Neuronal stem cell (in vitro differentiated cells): Measurements from ENCODE around the gene CLDN6.
A peak's percentile ranks its signal among the peaks of the same experiment; 100 is the strongest.

ENCODE experiments used
- DNase-seq: peaks from one replicate; pipeline ENCODE4 v3.0.0-alpha.2; 2013; ENCODE audit warnings: low spot score
- H2AFZ ChIP-seq: one replicate; pipeline ENCODE4 v1.6.1; 2013; ENCODE audit warnings: mild to moderate bottlenecking, low read length, inconsistent platforms
- H2AK5ac ChIP-seq: 2 replicates; pipeline ENCODE4 v1.6.1; 2013; ENCODE audit warnings: low read depth, mild to moderate bottlenecking, inconsistent platforms, low read length, moderate library complexity, mixed read lengths
- H2BK120ac ChIP-seq: 2 replicates; pipeline ENCODE4 v1.6.1; 2013; ENCODE audit warnings: low read depth, mild to moderate bottlenecking, inconsistent platforms, low read length, moderate library complexity, mixed read lengths
- H2BK12ac ChIP-seq: one replicate; pipeline ENCODE4 v1.6.1; 2013; ENCODE audit warnings: low read length, inconsistent platforms
- H2BK15ac ChIP-seq: 2 replicates; pipeline ENCODE4 v1.6.1; 2013; ENCODE audit warnings: mild to moderate bottlenecking, low read length, inconsistent platforms, mixed read lengths
- H2BK5ac ChIP-seq: one replicate; pipeline ENCODE4 v1.6.1; 2013; ENCODE audit warnings: inconsistent platforms, mild to moderate bottlenecking, low read length, moderate library complexity
- H3K14ac ChIP-seq: one replicate; pipeline ENCODE4 v1.6.1; 2013; ENCODE audit warnings: low read length, inconsistent platforms
- H3K18ac ChIP-seq: 2 replicates; pipeline ENCODE4 v1.6.1; 2013; ENCODE audit warnings: low read length, inconsistent platforms
- H3K23ac ChIP-seq: 2 replicates; pipeline ENCODE4 v1.6.1; 2013; ENCODE audit warnings: low read depth, mild to moderate bottlenecking, mixed read lengths, low read length, inconsistent platforms; ENCODE audit not compliant: poor library complexity
- H3K27ac ChIP-seq: replicated peaks from 3 replicates; pipeline ENCODE4 v1.5.1; 2013; ENCODE audit warnings: low read length, inconsistent platforms
- H3K27me3 ChIP-seq, 3 experiments: 2 replicates each; pipeline ENCODE4 v1.6.1; 2013; ENCODE audit warnings: low read length in 3 of 3, mild to moderate bottlenecking in 2 of 3, inconsistent platforms in 1 of 3, low read depth in 1 of 3, mixed read lengths in 1 of 3, moderate library complexity in 1 of 3; ENCODE audit not compliant: control insufficient read depth in 3 of 3, insufficient read depth in 3 of 3
- H3K36me3 ChIP-seq, 2 donors: replicated peaks in 1 of 2; 2 replicates each; pipeline ENCODE4 v1.6.1; 2013; ENCODE audit warnings: low read length in 2 of 2; ENCODE audit not compliant: control insufficient read depth in 2 of 2, insufficient read depth in 2 of 2
- H3K4ac ChIP-seq: 2 replicates; pipeline ENCODE4 v1.6.1; 2013; ENCODE audit warnings: inconsistent platforms, mild to moderate bottlenecking, low read length, moderate library complexity
- H3K4me1 ChIP-seq, 2 donors: 1 replicate in 1 of 2; 2 replicates in 1 of 2; pipeline ENCODE4 v1.6.1; 2013; ENCODE audit warnings: low read length in 2 of 2, low read depth in 1 of 2; ENCODE audit not compliant: control insufficient read depth in 2 of 2, insufficient read depth in 1 of 2
- H3K4me2 ChIP-seq: one replicate; pipeline ENCODE4 v1.6.1; 2013; ENCODE audit warnings: mild to moderate bottlenecking, low read length, inconsistent platforms; ENCODE audit not compliant: insufficient read depth, poor library complexity, severe bottlenecking
- H3K4me3 ChIP-seq, 2 donors: 2 replicates each; pipeline ENCODE4 v1.5.1; 2013; ENCODE audit warnings: low read length in 2 of 2, mild to moderate bottlenecking in 2 of 2, inconsistent platforms in 1 of 2, moderate library complexity in 1 of 2
- H3K79me1 ChIP-seq: one replicate; pipeline ENCODE4 v1.6.1; 2013; ENCODE audit warnings: low read depth, mild to moderate bottlenecking, inconsistent platforms, low read length, moderate library complexity
- H3K9ac ChIP-seq: one replicate; pipeline ENCODE4 v1.6.1; 2013; ENCODE audit warnings: mild to moderate bottlenecking, low read depth, low read length, inconsistent platforms; ENCODE audit not compliant: poor library complexity
- H3K9me3 ChIP-seq, 2 donors: replicated peaks in 1 of 2; 2 replicates each; pipeline versions ENCODE3 to v1.6.1; 2013; ENCODE audit warnings: low read length in 2 of 2, mild to moderate bottlenecking in 2 of 2, inconsistent platforms in 1 of 2, low read depth in 1 of 2, mixed read lengths in 1 of 2, moderate library complexity in 1 of 2; ENCODE audit not compliant: control insufficient read depth in 2 of 2, insufficient read depth in 1 of 2
- H4K8ac ChIP-seq: one replicate; pipeline ENCODE4 v1.6.1; 2013; ENCODE audit warnings: low read depth, mild to moderate bottlenecking, inconsistent platforms, low read length, moderate library complexity
- H4K91ac ChIP-seq: one replicate; pipeline ENCODE4 v1.6.1; 2013; ENCODE audit warnings: low read length, low read depth, mild to moderate bottlenecking, inconsistent platforms; ENCODE audit not compliant: poor library complexity
- WGBS, 2 donors: extraction: QIAGEN DNeasy Blood & Tissue Kit; methylation state at CpG; one replicate each; pipeline ENCODE4 v1.1.7; 2013; ENCODE audit warnings: missing lambda C conversion rate in 2 of 2, mixed read lengths in 1 of 2; ENCODE audit not compliant: insufficient read length in 2 of 2, insufficient replicate concordance in 1 of 2; ENCODE audit errors: extremely low coverage in 2 of 2; 5-methylcytosine and 5-hydroxymethylcytosine counted together

The CLDN6 gene

GRCh38 chr16:3065069-3065741 is 47.2 kb upstream of the CLDN6 start, which contains the start of gene IL32:
Gene IL32, plus strand, starts transcription at chr16:3065640. Its CDS starts 172 bp downstream, at chr16:3065812.
- Histone ChIP-seq H2AK5ac (peak within 1 kb of the TSS; percentile 53), H3K4ac (no peak within 1 kb of the TSS), H3K18ac (peak within 1 kb of the TSS; percentile 31), H3K4me2 (no peak within 1 kb of the TSS), H3K4me1 (peaks cover 0 to 3% of the 10 kb centered on the region in 2 donors), H3K23ac (peak within 1 kb of the TSS; percentile 57), H2BK5ac (peak within 1 kb of the TSS; percentile 11), H3K14ac (no peak within 1 kb of the TSS), H3K79me1 (no peaks in the 10 kb centered on the region), H3K9ac (no peak within 1 kb of the TSS), H2AFZ (no peak within 1 kb of the TSS), H2BK120ac (peak within 1 kb of the TSS; percentile 49), H3K27ac (no peak within 1 kb of the TSS), H3K4me3 (no peak within 1 kb of the TSS), H3K9me3 (no peaks in the 10 kb centered on the region), H4K91ac (peak within 1 kb of the TSS; percentile 65), H4K8ac (peak within 1 kb of the TSS; percentile 73), H3K36me3 (no peaks in the 10 kb centered on the region), H3K27me3 (peaks cover 0 to 17% (median 0%) of the 10 kb centered on the region in 3 experiments), H2BK15ac (peak within 1 kb of the TSS; percentile 59), H2BK12ac (peak within 1 kb of the TSS; percentile 42)
- DNase-seq = no peak
- WGBS, 2 donors = no CpG with 5 or more reads among the region's 13 CpGs

DNA sequence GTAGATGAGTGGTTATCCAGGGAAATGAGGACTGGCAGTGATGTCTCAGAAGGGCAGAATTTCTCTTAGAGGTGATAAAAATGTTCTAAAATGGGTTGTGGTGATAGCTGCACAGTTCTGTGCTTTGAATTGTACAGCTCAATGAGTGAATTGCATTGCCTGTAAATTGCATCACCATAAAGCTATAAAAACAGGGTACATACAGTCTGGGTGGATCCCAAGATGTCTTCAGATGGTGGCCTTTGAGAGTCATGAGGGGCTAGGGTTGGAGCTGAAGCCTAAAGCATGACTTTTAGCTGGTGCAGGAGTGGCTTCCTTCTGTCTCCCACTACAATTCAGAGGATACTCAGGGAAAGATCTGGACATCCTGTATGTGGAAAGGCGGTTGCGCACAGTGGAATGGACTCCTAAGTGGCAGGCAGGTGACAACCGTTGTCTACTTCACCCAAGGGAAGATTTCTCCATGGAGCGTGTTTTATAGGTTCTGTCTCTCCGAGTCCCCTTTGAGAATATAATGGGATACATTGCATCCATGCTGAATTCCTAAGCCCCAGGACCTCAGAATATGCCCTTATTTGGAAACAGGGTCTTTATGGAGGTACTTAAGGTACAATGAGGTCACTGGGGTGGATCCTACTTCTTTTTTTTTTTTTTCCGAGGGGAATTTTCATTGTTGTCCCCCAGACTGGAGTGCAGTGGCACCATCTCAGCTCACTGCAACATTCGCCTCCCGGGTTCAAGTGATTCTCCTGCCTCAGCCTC is 45.8 kb upstream of the CLDN6 start:
- no peak overlapping the region for H3K4me3 ChIP-seq
- no peak overlapping the region for H2BK120ac ChIP-seq
- H2BK15ac ChIP-seq = no peak overlapping the region
- H3K36me3 ChIP-seq = no peaks in the 10 kb centered on the region
- no peak overlapping the region for H2AK5ac ChIP-seq
- no peak overlapping the region for H3K9ac ChIP-seq
- H2BK12ac ChIP-seq = no peak overlapping the region
- no peaks in the 10 kb centered on the region for H3K9me3 ChIP-seq
- no peak overlapping the region for H3K23ac ChIP-seq
- peaks cover 0 to 17% (median 0%) of the 10 kb centered on the region in 3 experiments for H3K27me3 ChIP-seq
- H4K8ac ChIP-seq = no peak overlapping the region
- peaks cover 5 to 8% of the 10 kb centered on the region in 2 donors for H3K4me1 ChIP-seq
- H2AFZ ChIP-seq = no peak overlapping the region
- H3K27ac ChIP-seq = no peak overlapping the region
- no peak overlapping the region for H3K4ac ChIP-seq
- H3K18ac ChIP-seq = no peak overlapping the region
- no peak for DNase-seq
- H3K14ac ChIP-seq = no peak overlapping the region
- no peak overlapping the region for H3K4me2 ChIP-seq
- no CpG with 5 or more reads among the region's 8 CpGs for WGBS, 2 donors
- no peak overlapping the region for H2BK5ac ChIP-seq
- H4K91ac ChIP-seq = no peak overlapping the region
- H3K79me1 ChIP-seq = peaks cover 1% of the 10 kb centered on the region

DNA sequence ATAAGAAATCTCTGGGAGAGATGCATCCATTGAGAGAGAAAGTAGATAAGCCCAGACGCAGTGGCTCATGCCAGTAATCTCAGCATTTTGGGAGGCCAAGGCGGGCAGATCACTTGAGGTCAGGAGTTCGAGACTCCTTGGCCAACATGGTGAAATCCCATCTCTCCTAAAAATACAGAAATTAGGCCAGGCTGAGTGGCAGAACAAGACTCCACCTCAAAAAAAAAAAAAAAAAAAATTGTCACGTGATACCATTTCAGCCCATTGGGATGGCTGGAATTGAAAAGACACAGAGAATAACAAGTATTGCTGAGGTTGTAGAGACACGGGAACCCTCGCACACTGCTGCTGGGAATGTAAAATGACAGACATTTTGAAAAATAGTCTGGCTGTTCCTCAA is 44.6 kb upstream of the CLDN6 start:
- Histone ChIP-seq H3K14ac (no peak overlapping the region), H3K4ac (no peak overlapping the region), H3K4me3 (no peak overlapping the region), H3K36me3 (no peaks in the 10 kb centered on the region), H4K8ac (no peak overlapping the region), H2AFZ (no peak overlapping the region), H3K18ac (no peak overlapping the region), H3K23ac (no peak overlapping the region), H3K9me3 (no peaks in the 10 kb centered on the region), H4K91ac (no peak overlapping the region), H2BK12ac (no peak overlapping the region), H3K27ac (no peak overlapping the region), H2BK120ac (no peak overlapping the region), H3K79me1 (peaks cover 1% of the 10 kb centered on the region), H2BK15ac (no peak overlapping the region), H2BK5ac (no peak overlapping the region), H2AK5ac (no peak overlapping the region), H3K9ac (no peak overlapping the region), H3K4me2 (no peak overlapping the region), H3K4me1 (peaks cover 5 to 10% of the 10 kb centered on the region in 2 donors), H3K27me3 (peaks cover 0 to 12% (median 10%) of the 10 kb centered on the region in 3 experiments)
- no CpG with 5 or more reads among the region's 6 CpGs for WGBS, 2 donors
- DNase-seq = no peak
